ENCODE results near the gene ARHGDIA.

GRCh38 chr17:81822996-81823819 is 47.9 kb downstream of the ARHGDIA start:
- TF ChIP-seq, protein P1, sequence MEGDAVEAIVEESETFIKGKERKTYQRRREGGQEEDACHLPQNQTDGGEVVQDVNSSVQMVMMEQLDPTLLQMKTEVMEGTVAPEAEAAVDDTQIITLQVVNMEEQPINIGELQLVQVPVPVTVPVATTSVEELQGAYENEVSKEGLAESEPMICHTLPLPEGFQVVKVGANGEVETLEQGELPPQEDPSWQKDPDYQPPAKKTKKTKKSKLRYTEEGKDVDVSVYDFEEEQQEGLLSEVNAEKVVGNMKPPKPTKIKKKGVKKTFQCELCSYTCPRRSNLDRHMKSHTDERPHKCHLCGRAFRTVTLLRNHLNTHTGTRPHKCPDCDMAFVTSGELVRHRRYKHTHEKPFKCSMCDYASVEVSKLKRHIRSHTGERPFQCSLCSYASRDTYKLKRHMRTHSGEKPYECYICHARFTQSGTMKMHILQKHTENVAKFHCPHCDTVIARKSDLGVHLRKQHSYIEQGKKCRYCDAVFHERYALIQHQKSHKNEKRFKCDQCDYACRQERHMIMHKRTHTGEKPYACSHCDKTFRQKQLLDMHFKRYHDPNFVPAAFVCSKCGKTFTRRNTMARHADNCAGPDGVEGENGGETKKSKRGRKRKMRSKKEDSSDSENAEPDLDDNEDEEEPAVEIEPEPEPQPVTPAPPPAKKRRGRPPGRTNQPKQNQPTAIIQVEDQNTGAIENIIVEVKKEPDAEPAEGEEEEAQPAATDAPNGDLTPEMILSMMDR (conservative IDR thresholded peaks at IDR 0.05; ENCODE audit: low read length): no peak
- TF ChIP-seq EZH2phosphoT487 (IDR thresholded peaks at IDR 0.05; ENCODE audit: borderline replicate concordance, low read depth, low read length): no peak
